ENCODE data around the gene ARHGAP19. TPM values are rescaled to one million over a fixed set of nuclear protein-coding genes. Genes with fewer than 3 reads are reported as not detected.
A peak's percentile ranks its signal among the peaks of the same experiment; 100 is the strongest.

The ARHGAP19 gene
- total and polyA plus RNA-seq, 2 donors (not counting 3 experiments of a cell fraction or from before 2014, with no cell fraction given): 6.8 to 20.0 TPM

DNA sequence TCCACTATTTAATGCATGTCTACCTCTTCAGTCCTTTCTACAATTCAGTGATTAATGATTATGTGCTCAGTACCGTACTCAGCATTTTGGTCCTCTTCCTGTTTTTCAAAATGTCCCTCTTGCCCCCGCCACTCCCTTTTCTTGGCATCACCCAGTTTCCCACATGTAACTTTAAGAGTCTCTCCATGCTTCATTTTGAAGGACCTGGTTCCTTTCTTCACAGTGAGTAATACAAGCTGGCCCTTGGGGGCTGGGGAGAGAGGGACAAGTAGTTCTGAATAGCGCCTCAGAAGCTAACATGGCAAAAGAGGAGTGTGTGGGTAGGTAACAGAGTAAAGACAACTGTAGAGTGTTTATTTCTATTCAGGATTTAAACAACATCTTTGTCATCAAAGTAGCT is 72.1 kb downstream of the ARHGAP19 start:
- POLR2A ChIA-PET: no interaction called here

DNA sequence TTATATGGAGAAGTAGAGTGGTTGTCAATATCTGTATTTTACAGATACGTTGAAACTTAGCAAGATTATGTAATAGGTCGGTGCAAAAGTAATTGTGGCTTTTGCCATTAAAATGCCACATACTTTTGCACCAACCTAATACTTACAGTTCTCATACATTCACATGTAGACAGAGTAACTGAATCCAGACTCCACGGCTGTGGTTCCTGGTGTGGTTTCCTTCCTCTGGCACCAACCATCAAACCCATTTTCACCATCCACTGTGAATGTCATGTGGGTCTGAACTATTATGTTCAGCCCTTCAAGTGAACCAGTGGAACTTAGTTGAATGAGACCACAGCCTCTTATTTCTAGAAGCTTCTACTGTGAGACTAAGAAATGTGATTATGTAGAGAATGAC is 75.1 kb downstream of the ARHGAP19 start:
- no TSS peak for BruUV-seq (replicated peaks)
- H3K36me3 ChIP-seq (ENCODE audit: control insufficient read depth in 2 of 2, extremely low read depth in 1 of 2, insufficient read depth in 2 of 2, low read length in 2 of 2): no peaks in the 10 kb centered on the region
- no peaks in the 10 kb centered on the region for H3K9me1 ChIP-seq (replicated peaks; ENCODE audit: control insufficient read depth, extremely low read depth, insufficient read depth, low read length)
- H3K9ac ChIP-seq (replicated peaks; ENCODE audit: extremely low read depth, insufficient read depth, low read length): no peak overlapping the region
- intact Hi-C loops (cut with micrococcal nuclease): loop anchor here (10.0 kb wide), 1 partner anchor 382 kb away; the partner anchor contains the start of gene LCOR
- H3K4me3 ChIP-seq (replicated peaks in 1 of 3; ENCODE audit: insufficient read depth in 1 of 3, low read depth in 1 of 3, low read length in 3 of 3): no peak overlapping the region
- no peaks in the 10 kb centered on the region for H3K79me2 ChIP-seq (ENCODE audit: control insufficient read depth, insufficient read depth, low read length)
- H3K27ac ChIP-seq (ENCODE audit: insufficient read depth, low read depth, low read length): peak overlapping the region; percentile 94
- peak overlapping the region; percentile 79 for H3K4me2 ChIP-seq (ENCODE audit: insufficient read depth, low read length)
- ChIA-PET POLR2A (no interaction called here), CTCF (interaction anchor here (1.0 to 6.2 kb wide), 13 partner anchors 8 to 847 kb away, joined by 3 to 47 read pairs (median 6); no protein-coding TSS in a partner anchor)
- DNase-seq (ENCODE audit: low read depth, low spot score) (peak; percentile 21), FAIRE-seq (no peak)
- H2AFZ ChIP-seq (ENCODE audit: low read depth, low read length): no peak overlapping the region
- TF ChIP-seq FOS (IDR thresholded peaks at IDR 0.05; ENCODE audit: borderline replicate concordance, insufficient read depth, low read length) (no peak), POLR2A (IDR thresholded peaks at IDR 0.05; ENCODE audit: low read depth, low read length) (no peak), GATA2 (IDR thresholded peaks at IDR 0.05; ENCODE audit: insufficient read depth, insufficient read length, low read depth, low read length) (no peak), POLR2AphosphoS5 (IDR thresholded peaks at IDR 0.05; ENCODE audit: insufficient read depth, low read depth, low read length) (no peak), JUN (IDR thresholded peaks at IDR 0.05; ENCODE audit: borderline replicate concordance, insufficient read depth, insufficient read length, low read depth) (no peak), EZH2 (IDR thresholded peaks at IDR 0.05; ENCODE audit: borderline replicate concordance, low read depth, low read length, severe bottlenecking) (no peak), MYC (IDR thresholded peaks at IDR 0.05; ENCODE audit: low read depth, low read length) (no peak)
- TF ChIP-seq, protein P1, sequence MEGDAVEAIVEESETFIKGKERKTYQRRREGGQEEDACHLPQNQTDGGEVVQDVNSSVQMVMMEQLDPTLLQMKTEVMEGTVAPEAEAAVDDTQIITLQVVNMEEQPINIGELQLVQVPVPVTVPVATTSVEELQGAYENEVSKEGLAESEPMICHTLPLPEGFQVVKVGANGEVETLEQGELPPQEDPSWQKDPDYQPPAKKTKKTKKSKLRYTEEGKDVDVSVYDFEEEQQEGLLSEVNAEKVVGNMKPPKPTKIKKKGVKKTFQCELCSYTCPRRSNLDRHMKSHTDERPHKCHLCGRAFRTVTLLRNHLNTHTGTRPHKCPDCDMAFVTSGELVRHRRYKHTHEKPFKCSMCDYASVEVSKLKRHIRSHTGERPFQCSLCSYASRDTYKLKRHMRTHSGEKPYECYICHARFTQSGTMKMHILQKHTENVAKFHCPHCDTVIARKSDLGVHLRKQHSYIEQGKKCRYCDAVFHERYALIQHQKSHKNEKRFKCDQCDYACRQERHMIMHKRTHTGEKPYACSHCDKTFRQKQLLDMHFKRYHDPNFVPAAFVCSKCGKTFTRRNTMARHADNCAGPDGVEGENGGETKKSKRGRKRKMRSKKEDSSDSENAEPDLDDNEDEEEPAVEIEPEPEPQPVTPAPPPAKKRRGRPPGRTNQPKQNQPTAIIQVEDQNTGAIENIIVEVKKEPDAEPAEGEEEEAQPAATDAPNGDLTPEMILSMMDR (IDR thresholded peaks at IDR 0.05; ENCODE audit: extremely low read depth in 1 of 2, insufficient read depth in 1 of 2, low read depth in 1 of 2, low read length in 2 of 2): no peak
- TF ChIP-seq, protein P2, sequence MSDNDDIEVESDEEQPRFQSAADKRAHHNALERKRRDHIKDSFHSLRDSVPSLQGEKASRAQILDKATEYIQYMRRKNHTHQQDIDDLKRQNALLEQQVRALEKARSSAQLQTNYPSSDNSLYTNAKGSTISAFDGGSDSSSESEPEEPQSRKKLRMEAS (IDR thresholded peaks at IDR 0.05; ENCODE audit: insufficient read depth, insufficient read length): no peak
- H3K9me3 ChIP-seq (replicated peaks; ENCODE audit: control insufficient read depth, insufficient read depth, low read length): no peaks in the 10 kb centered on the region
- dilution Hi-C loops (cut with MboI; ENCODE audit: extremely low pct_ligation_motif_present, low sequenced_read_pairs): no loop called here
- H3K27me3 ChIP-seq (ENCODE audit: control insufficient read depth in 2 of 2, insufficient read depth in 2 of 2, low read length in 2 of 2): no peaks in the 10 kb centered on the region
- H4K20me1 ChIP-seq (replicated peaks; ENCODE audit: control insufficient read depth, extremely low read depth, insufficient read depth, low read length): no peaks in the 10 kb centered on the region
- peaks cover 19% of the 10 kb centered on the region for H3K4me1 ChIP-seq (ENCODE audit: control insufficient read depth, extremely low read depth, insufficient read depth, low read length)

More for the DNA sequence above, 72.1 kb downstream of the ARHGAP19 start:
- no peaks in the 10 kb centered on the region for H3K9me1 ChIP-seq (replicated peaks; ENCODE audit: control insufficient read depth, extremely low read depth, insufficient read depth, low read length)
- intact Hi-C loops (cut with micrococcal nuclease) (no loop called here), dilution Hi-C loops (cut with MboI; ENCODE audit: extremely low pct_ligation_motif_present, low sequenced_read_pairs) (no loop called here)
- FAIRE-seq: no peak
- H3K9ac ChIP-seq (replicated peaks; ENCODE audit: extremely low read depth, insufficient read depth, low read length): no peak overlapping the region
- TF ChIP-seq JUN (IDR thresholded peaks at IDR 0.05; ENCODE audit: borderline replicate concordance, insufficient read depth, insufficient read length, low read depth) (no peak), FOS (IDR thresholded peaks at IDR 0.05; ENCODE audit: borderline replicate concordance, insufficient read depth, low read length) (no peak), GATA2 (IDR thresholded peaks at IDR 0.05; ENCODE audit: insufficient read depth, insufficient read length, low read depth, low read length) (no peak), EZH2 (IDR thresholded peaks at IDR 0.05; ENCODE audit: borderline replicate concordance, low read depth, low read length, severe bottlenecking) (no peak), POLR2A (IDR thresholded peaks at IDR 0.05; ENCODE audit: low read depth, low read length) (no peak)
- TF ChIP-seq, protein P2 (IDR thresholded peaks at IDR 0.05; ENCODE audit: insufficient read depth, insufficient read length): no peak
- H3K36me3 ChIP-seq (ENCODE audit: control insufficient read depth in 2 of 2, extremely low read depth in 1 of 2, insufficient read depth in 2 of 2, low read length in 2 of 2): peaks cover 0 to 2% of the 10 kb centered on the region in 2 experiments
- CTCF ChIA-PET: interaction anchor here (1.3 to 6.2 kb wide), 5 partner anchors 10 to 184 kb away, joined by 3 to 47 read pairs (median 6); no protein-coding TSS in a partner anchor
- no peaks in the 10 kb centered on the region for H3K9me3 ChIP-seq (replicated peaks; ENCODE audit: control insufficient read depth, insufficient read depth, low read length)
- no peak overlapping the region for H2AFZ ChIP-seq (ENCODE audit: low read depth, low read length)
- peaks cover 23% of the 10 kb centered on the region for H3K4me1 ChIP-seq (ENCODE audit: control insufficient read depth, extremely low read depth, insufficient read depth, low read length)
- no peaks in the 10 kb centered on the region for H3K79me2 ChIP-seq (ENCODE audit: control insufficient read depth, insufficient read depth, low read length)
- no peaks in the 10 kb centered on the region for H3K27me3 ChIP-seq (ENCODE audit: control insufficient read depth in 2 of 2, insufficient read depth in 2 of 2, low read length in 2 of 2)
- no TSS peak for BruUV-seq (replicated peaks)
- no peak overlapping the region for H3K27ac ChIP-seq (ENCODE audit: insufficient read depth, low read depth, low read length)
- no peak overlapping the region for H3K4me2 ChIP-seq (ENCODE audit: insufficient read depth, low read length)
- DNase-seq (ENCODE audit: low read depth, low spot score): no peak
- H3K4me3 ChIP-seq (replicated peaks in 1 of 3; ENCODE audit: insufficient read depth in 1 of 3, low read depth in 1 of 3, low read length in 3 of 3): no peak overlapping the region
- H4K20me1 ChIP-seq (replicated peaks; ENCODE audit: control insufficient read depth, extremely low read depth, insufficient read depth, low read length): no peaks in the 10 kb centered on the region

All from endothelial cell of umbilical vein (primary cell).